Lung (tissue), 12 donors: Measurements from ENCODE around the gene FGGY. TPM values are rescaled to one million over a fixed set of nuclear protein-coding genes. Genes with fewer than 3 reads are reported as not detected.

ENCODE experiments used
- ATAC-seq: fragments of 200-7000 bp; cut with Tn5 transposase; one replicate; pipeline ENCODE4 v1.9.1; 2020; ENCODE audit warnings: moderate number of reproducible peaks; ENCODE audit not compliant: insufficient read depth, low FRiP score
- DNase-seq, 3 donors: peaks; one replicate each; pipeline ENCODE4 v3.0.0-alpha.2; 2013 to 2017
- H3K27ac ChIP-seq, 2 donors: one replicate each; pipeline ENCODE4 v1.5.1; 2013; ENCODE audit warnings: mild to moderate bottlenecking in 2 of 2, moderate library complexity in 2 of 2, control low read depth in 1 of 2, inconsistent platforms in 1 of 2, low read depth in 1 of 2, low read length in 1 of 2
- H3K27me3 ChIP-seq, 3 donors: one replicate each; pipeline ENCODE4 v1.5.1; 2013; ENCODE audit warnings: low read length in 2 of 3; ENCODE audit not compliant: control insufficient read depth in 3 of 3, insufficient read depth in 3 of 3
- H3K36me3 ChIP-seq, 4 donors: one replicate each; pipeline ENCODE4 v1.5.1; 2013; ENCODE audit warnings: low read length in 4 of 4, mild to moderate bottlenecking in 1 of 4, moderate library complexity in 1 of 4; ENCODE audit not compliant: control insufficient read depth in 4 of 4, insufficient read depth in 4 of 4
- H3K4me1 ChIP-seq, 5 donors: one replicate each; pipeline ENCODE4 v1.5.1; 2013; ENCODE audit warnings: low read length in 5 of 5, mild to moderate bottlenecking in 2 of 5, moderate library complexity in 1 of 5; ENCODE audit not compliant: control insufficient read depth in 5 of 5, insufficient read depth in 5 of 5
- H3K4me3 ChIP-seq: one replicate; pipeline ENCODE4 v1.5.1; 2013; ENCODE audit warnings: mild to moderate bottlenecking, control low read depth, moderate library complexity
- H3K9ac ChIP-seq, 2 donors: one replicate each; pipeline ENCODE4 v1.5.1; 2013; ENCODE audit warnings: low read length in 2 of 2, control low read depth in 1 of 2; ENCODE audit not compliant: insufficient read depth in 1 of 2
- H3K9me3 ChIP-seq, 4 donors: one replicate each; pipeline ENCODE4 v1.5.1; 2013; ENCODE audit warnings: low read length in 3 of 4, mild to moderate bottlenecking in 1 of 4, moderate library complexity in 1 of 4; ENCODE audit not compliant: control insufficient read depth in 4 of 4, insufficient read depth in 3 of 4
- WGBS, 2 donors: extraction: QIAGEN DNeasy Blood & Tissue Kit; methylation state at CpG; one replicate each; pipeline ENCODE4 v1.1.7; 2013; 5-methylcytosine and 5-hydroxymethylcytosine counted together
- polyA plus RNA-seq, 2 donors: library from polyadenylated mRNA; stranded (reverse); fragments of 200-250 nt; gene quantifications; one replicate each; pipeline ENCODE4 v1.2.1, GENCODE V29; 2013
- total RNA-seq, 2 donors: library from RNA; depleted of rRNA in 1 of 2; stranded (reverse); fragments of >200 nt in 1 of 2; gene quantifications; one replicate each; pipeline ENCODE4 v1.2.1, GENCODE V29; 2014 to 2021
- TF ChIP-seq, protein P1 (sequence below): IDR thresholded peaks from 2 replicates; pipeline ENCODE4 v1.5.1; 2012; ENCODE audit warnings: mild to moderate bottlenecking; ENCODE audit errors: control extremely low read depth, extremely low read depth
- donor health status: control.
- donor health status: control.
- donor health status: Bipolar disorder and iron deficiency.
- donor health status: healthy.
- donor health status: DM: yes; HTN: yes; CAD: no.

Gene FGGY
- total and polyA plus RNA-seq, 4 donors = 16.1 to 42.3 (median 18.3) TPM

- TF ChIP-seq, protein P1, sequence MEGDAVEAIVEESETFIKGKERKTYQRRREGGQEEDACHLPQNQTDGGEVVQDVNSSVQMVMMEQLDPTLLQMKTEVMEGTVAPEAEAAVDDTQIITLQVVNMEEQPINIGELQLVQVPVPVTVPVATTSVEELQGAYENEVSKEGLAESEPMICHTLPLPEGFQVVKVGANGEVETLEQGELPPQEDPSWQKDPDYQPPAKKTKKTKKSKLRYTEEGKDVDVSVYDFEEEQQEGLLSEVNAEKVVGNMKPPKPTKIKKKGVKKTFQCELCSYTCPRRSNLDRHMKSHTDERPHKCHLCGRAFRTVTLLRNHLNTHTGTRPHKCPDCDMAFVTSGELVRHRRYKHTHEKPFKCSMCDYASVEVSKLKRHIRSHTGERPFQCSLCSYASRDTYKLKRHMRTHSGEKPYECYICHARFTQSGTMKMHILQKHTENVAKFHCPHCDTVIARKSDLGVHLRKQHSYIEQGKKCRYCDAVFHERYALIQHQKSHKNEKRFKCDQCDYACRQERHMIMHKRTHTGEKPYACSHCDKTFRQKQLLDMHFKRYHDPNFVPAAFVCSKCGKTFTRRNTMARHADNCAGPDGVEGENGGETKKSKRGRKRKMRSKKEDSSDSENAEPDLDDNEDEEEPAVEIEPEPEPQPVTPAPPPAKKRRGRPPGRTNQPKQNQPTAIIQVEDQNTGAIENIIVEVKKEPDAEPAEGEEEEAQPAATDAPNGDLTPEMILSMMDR = no peak
- no peaks in the 10 kb centered on the region for H3K36me3 ChIP-seq
- no peak overlapping the region for H3K27ac ChIP-seq
- no peaks in the 10 kb centered on the region for H3K9me3 ChIP-seq
- DNase-seq (no peak), ATAC-seq (no peak)
- H3K9ac ChIP-seq = no peak overlapping the region
- no peak overlapping the region for H3K4me3 ChIP-seq
- peaks cover 0 to 5% (median 3%) of the 10 kb centered on the region in 5 donors for H3K4me1 ChIP-seq
- 49 to 77% methylated on average over 7 of the region's 7 CpGs for WGBS, 2 donors
- no peaks in the 10 kb centered on the region for H3K27me3 ChIP-seq
Observed at GRCh38 chr1:59497616-59498015, 200.7 kb downstream of the FGGY start.

- Histone ChIP-seq H3K36me3 (no peaks in the 10 kb centered on the region), H3K4me3 (no peak overlapping the region), H3K9ac (no peak overlapping the region), H3K27ac (no peak overlapping the region), H3K4me1 (peaks cover 0 to 5% (median 3%) of the 10 kb centered on the region in 5 donors), H3K27me3 (no peaks in the 10 kb centered on the region), H3K9me3 (no peaks in the 10 kb centered on the region)
- TF ChIP-seq, protein P1 = no peak
- ATAC-seq (peak; percentile 41), DNase-seq (peak; percentile 20 to 51 (median 32))
- WGBS, 2 donors = 36 to 57% methylated on average over 4 of the region's 4 CpGs
Observed at GRCh38 chr1:59498640-59499039, 201.7 kb downstream of the FGGY start.

DNA sequence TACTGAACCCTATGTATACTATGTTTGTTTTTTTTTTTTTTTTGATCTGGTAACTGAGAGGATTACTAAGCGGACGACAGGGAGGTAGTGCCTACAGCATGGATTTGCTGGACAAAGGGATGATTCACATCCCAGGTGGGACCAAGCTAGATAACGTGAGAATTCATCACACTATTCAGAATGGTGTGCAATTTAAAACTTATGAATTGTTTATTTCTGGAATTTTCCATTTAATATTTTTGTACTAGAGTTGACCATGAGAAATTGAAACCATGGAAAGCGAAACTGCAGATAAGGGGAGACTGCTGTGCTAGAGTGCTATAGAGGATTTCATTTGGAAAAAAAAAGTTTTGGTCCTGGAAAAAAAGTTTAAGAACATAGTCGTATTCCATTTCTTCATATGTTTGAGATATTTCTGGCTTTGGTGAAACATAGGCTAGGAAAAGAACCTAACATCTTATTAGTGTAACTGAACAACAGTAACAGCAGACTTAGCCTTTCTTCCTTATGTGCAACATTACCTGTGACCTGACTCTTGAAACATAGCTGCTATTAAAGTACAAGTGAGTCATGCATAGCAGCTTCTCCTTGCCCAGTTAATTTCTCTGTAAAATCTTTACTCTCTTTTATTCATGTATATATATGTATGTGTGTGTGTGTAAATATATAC, 202.5 kb downstream of the FGGY start:
- Histone ChIP-seq H3K9ac (no peak overlapping the region), H3K9me3 (no peaks in the 10 kb centered on the region), H3K36me3 (no peaks in the 10 kb centered on the region), H3K27ac (no peak overlapping the region), H3K4me1 (peaks cover 0 to 5% (median 3%) of the 10 kb centered on the region in 5 donors), H3K4me3 (no peak overlapping the region), H3K27me3 (no peaks in the 10 kb centered on the region)
- peak in 1 of 3 donors; percentile 31 for DNase-seq
- WGBS, 2 donors = 82 to 90% methylated on average over 5 of the region's 5 CpGs
- ATAC-seq = no peak
- TF ChIP-seq, protein P1 = no peak
